Ishikawa (cell line): ENCODE results near the gene RPUSD1.

ENCODE experiments used
- EP300 ChIP-seq: IDR thresholded peaks from 2 replicates; pipeline ENCODE4 v1.6.1; 2012; ENCODE audit warnings: borderline replicate concordance
- RAD21 ChIP-seq: IDR thresholded peaks from 2 replicates; pipeline ENCODE4 v1.6.1; 2012; ENCODE audit warnings: low read depth

DNA sequence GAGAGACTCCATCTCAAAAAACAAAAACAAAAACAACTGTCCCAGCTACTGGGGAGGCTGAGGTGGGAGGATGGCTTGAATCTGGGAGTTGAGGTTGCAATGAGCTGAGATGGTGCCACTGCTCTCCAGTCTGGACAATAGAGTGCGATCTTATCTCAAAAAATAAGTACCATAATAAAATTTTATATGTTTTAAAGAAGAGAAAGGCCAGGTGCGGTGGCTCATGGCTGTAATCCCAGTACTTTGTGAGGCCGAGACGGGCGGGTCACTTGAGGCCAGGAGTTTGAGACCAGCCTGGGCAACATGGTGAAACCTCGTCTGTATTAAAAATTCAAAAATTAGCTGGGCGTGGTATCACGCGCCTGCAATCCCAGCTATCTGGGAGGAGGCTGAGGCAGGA, 11.4 kb downstream of the RPUSD1 start:
- TF ChIP-seq RAD21 (no peak), EP300 (no peak)
